Neural cell (in vitro differentiated cells): ENCODE results near the gene TAB3. TPM values are rescaled to one million over a fixed set of nuclear protein-coding genes. Genes with fewer than 3 reads are reported as not detected.

Source experiments
- H2AFZ ChIP-seq: fragments of 200-600, 300-800 bp; sonication (generic), shearing (Covaris generic); 2 replicates; pipeline ENCODE4 v1.6.0; 2014; ENCODE audit warnings: low read depth, mild to moderate bottlenecking, antibody characterized with exemption, low read length, moderate library complexity
- H3F3A ChIP-seq: fragments of 200-600 bp; shearing (Covaris generic); 2 replicates; pipeline ENCODE4 v1.6.1; 2016; ENCODE audit warnings: mild to moderate bottlenecking, moderate library complexity, mixed read lengths, antibody characterized with exemption, low read length; ENCODE audit not compliant: insufficient read depth, poor library complexity, severe bottlenecking
- H3K27ac ChIP-seq: fragments of 200-600, 300-800 bp; sonication (generic), shearing (Covaris generic); 2 replicates; pipeline ENCODE4 v1.5.1; 2014; ENCODE audit warnings: mild to moderate bottlenecking, low read length, moderate library complexity
- H3K27me3 ChIP-seq: fragments of 300-800, 200-600 bp; sonication (generic), shearing (Covaris generic); 2 replicates; pipeline ENCODE4 v1.6.0; 2014; ENCODE audit warnings: mild to moderate bottlenecking, low read depth, low read length, moderate library complexity; ENCODE audit not compliant: insufficient read depth
- H3K36me3 ChIP-seq: fragments of 300-800, 200-600 bp; sonication (generic), shearing (Covaris generic); 2 replicates; pipeline ENCODE4 v1.5.1; 2014; ENCODE audit warnings: mild to moderate bottlenecking, antibody characterized with exemption, low read length, moderate library complexity; ENCODE audit not compliant: insufficient read depth
- H3K4me2 ChIP-seq: fragments of 300-800, 200-600 bp; sonication (generic), shearing (Covaris generic); 2 replicates; pipeline ENCODE4 v1.6.0; 2014; ENCODE audit warnings: mild to moderate bottlenecking, low read length
- H3K4me3 ChIP-seq: fragments of 300-800, 200-600 bp; sonication (generic), shearing (Covaris generic); 2 replicates; pipeline ENCODE4 v1.5.1; 2014; ENCODE audit warnings: mild to moderate bottlenecking, low read length, moderate library complexity
- H3K79me2 ChIP-seq: fragments of 200-600 bp; shearing (Covaris generic); replicated peaks from 2 replicates; pipeline ENCODE4 v1.6.0; 2014; ENCODE audit warnings: mild to moderate bottlenecking, low read length, moderate library complexity; ENCODE audit not compliant: insufficient read depth
- H3K9ac ChIP-seq: fragments of 300-800, 200-600 bp; sonication (generic), shearing (Covaris generic); 2 replicates; pipeline ENCODE4 v1.6.1; 2016; ENCODE audit warnings: mild to moderate bottlenecking, low read length, mixed read lengths
- H3K9me2 ChIP-seq: fragments of 200-600 bp; shearing (Covaris generic); 2 replicates; pipeline ENCODE4 v1.6.1; 2016; ENCODE audit warnings: mild to moderate bottlenecking, low read length, mixed read lengths; ENCODE audit not compliant: insufficient read depth
- H3K9me3 ChIP-seq: fragments of 200-600, 300-800 bp; sonication (generic), shearing (Covaris generic); 2 replicates; pipeline ENCODE4 v1.6.1; 2016; ENCODE audit warnings: mild to moderate bottlenecking, mixed run types, low read length, moderate library complexity, mixed read lengths
- H4K20me1 ChIP-seq: fragments of 200-600 bp; shearing (Covaris generic); 2 replicates; pipeline ENCODE4 v1.6.1; 2016; ENCODE audit warnings: mild to moderate bottlenecking, mixed run types; ENCODE audit not compliant: insufficient read depth
- CTCF ChIP-seq: fragments of 450-650 bp; IDR thresholded peaks from 2 replicates; pipeline ENCODE4 v1.5.1; 2014; ENCODE audit warnings: antibody characterized with exemption, mild to moderate bottlenecking, moderate library complexity; ENCODE audit not compliant: poor library complexity, severe bottlenecking
- EP300 ChIP-seq: fragments of 450-650 bp; conservative IDR thresholded peaks from 2 replicates; pipeline ENCODE4 v1.6.1; 2014; ENCODE audit warnings: antibody characterized with exemption, mild to moderate bottlenecking, moderate library complexity; ENCODE audit not compliant: poor library complexity, severe bottlenecking
- EZH2 ChIP-seq: fragments of 200-600, 300-800 bp; shearing (Covaris generic), sonication (generic); IDR thresholded peaks from 2 replicates; pipeline ENCODE4 v1.6.1; 2014; ENCODE audit warnings: antibody characterized with exemption, low read length, borderline replicate concordance, mild to moderate bottlenecking; ENCODE audit not compliant: insufficient read depth, poor library complexity, severe bottlenecking
- MXI1 ChIP-seq: fragments of 450-650 bp; conservative IDR thresholded peaks from 2 replicates; pipeline ENCODE4 v1.6.1; 2014; ENCODE audit warnings: antibody characterized with exemption, mild to moderate bottlenecking; ENCODE audit not compliant: poor library complexity, severe bottlenecking
- POLR2AphosphoS5 ChIP-seq: IDR thresholded peaks from 2 replicates; pipeline ENCODE4 v1.6.1; 2012
- RAD21 ChIP-seq: fragments of 450-650 bp; conservative IDR thresholded peaks from 2 replicates; pipeline ENCODE4 v1.6.1; 2014; ENCODE audit warnings: antibody characterized with exemption, mild to moderate bottlenecking, moderate library complexity
- REST ChIP-seq: IDR thresholded peaks from 2 replicates; pipeline ENCODE4 v1.6.1; 2012; ENCODE audit warnings: borderline replicate concordance
- SMC3 ChIP-seq: fragments of 450-650 bp; conservative IDR thresholded peaks from 2 replicates; pipeline ENCODE4 v1.6.1; 2014; ENCODE audit warnings: antibody characterized with exemption, mild to moderate bottlenecking, moderate library complexity; ENCODE audit not compliant: poor library complexity
- TAF1 ChIP-seq: IDR thresholded peaks from 2 replicates; pipeline ENCODE4 v1.6.1; 2012; ENCODE audit warnings: low read depth
- polyA plus RNA-seq: library from polyadenylated mRNA; depleted of rRNA; stranded (reverse); fragments of >200 nt; gene quantifications from 2 replicates; pipeline ENCODE4 v1.2.3, GENCODE V29; 2014

Gene TAB3
- polyA plus RNA-seq, 1 donor from 2014 or later: 28.7 TPM

GRCh38 chrX:30904186-30904585 lies 15.1 kb upstream of the TAB3 start:
- TF ChIP-seq POLR2AphosphoS5 (no peak), EZH2 (no peak), TAF1 (no peak), REST (no peak), MXI1 (no peak), SMC3 (no peak), RAD21 (no peak), CTCF (no peak), EP300 (no peak)
- H3K9me2 ChIP-seq: no peaks in the 10 kb centered on the region
- no peaks in the 10 kb centered on the region for H3F3A ChIP-seq
- no peak overlapping the region for H3K4me3 ChIP-seq
- H2AFZ ChIP-seq: no peak overlapping the region
- H3K9me3 ChIP-seq: no peaks in the 10 kb centered on the region
- no peak overlapping the region for H3K9ac ChIP-seq
- H3K79me2 ChIP-seq: no peaks in the 10 kb centered on the region
- H3K4me2 ChIP-seq: no peak overlapping the region
- H3K27me3 ChIP-seq: no peaks in the 10 kb centered on the region
- H3K36me3 ChIP-seq: no peaks in the 10 kb centered on the region
- H4K20me1 ChIP-seq: no peaks in the 10 kb centered on the region
- no peak overlapping the region for H3K27ac ChIP-seq

GRCh38 chrX:30900227-30900626 lies 11.2 kb upstream of the TAB3 start:
- Histone ChIP-seq H3F3A (no peaks in the 10 kb centered on the region), H3K9me2 (no peaks in the 10 kb centered on the region), H3K9ac (no peak overlapping the region), H3K4me3 (no peak overlapping the region), H3K36me3 (no peaks in the 10 kb centered on the region), H3K9me3 (no peaks in the 10 kb centered on the region), H4K20me1 (no peaks in the 10 kb centered on the region), H2AFZ (no peak overlapping the region), H3K27me3 (no peaks in the 10 kb centered on the region), H3K27ac (no peak overlapping the region), H3K4me2 (no peak overlapping the region), H3K79me2 (no peaks in the 10 kb centered on the region)
- no peak for TF ChIP-seq MXI1
- TF ChIP-seq REST: no peak
- no peak for TF ChIP-seq RAD21
- TF ChIP-seq TAF1: no peak
- no peak for TF ChIP-seq CTCF
- no peak for TF ChIP-seq EZH2
- TF ChIP-seq POLR2AphosphoS5: no peak
- no peak for TF ChIP-seq EP300
- TF ChIP-seq SMC3: no peak
